HG02763 (cell line): ENCODE results near the gene BTRC.
"Not testable (repeated sequence)": the region's sequence is repeated elsewhere in the genome, so short reads cannot be mapped to it uniquely, and the experiment has no call there.

Experiments
- ATAC-seq: cut with Tn5 transposase; IDR thresholded peaks from one replicate; pipeline ENCODE4 v1.9.1; 2021; ENCODE audit warnings: mild to moderate bottlenecking, moderate library complexity; ENCODE audit not compliant: unreplicated experiment

BTRC gene

DNA sequence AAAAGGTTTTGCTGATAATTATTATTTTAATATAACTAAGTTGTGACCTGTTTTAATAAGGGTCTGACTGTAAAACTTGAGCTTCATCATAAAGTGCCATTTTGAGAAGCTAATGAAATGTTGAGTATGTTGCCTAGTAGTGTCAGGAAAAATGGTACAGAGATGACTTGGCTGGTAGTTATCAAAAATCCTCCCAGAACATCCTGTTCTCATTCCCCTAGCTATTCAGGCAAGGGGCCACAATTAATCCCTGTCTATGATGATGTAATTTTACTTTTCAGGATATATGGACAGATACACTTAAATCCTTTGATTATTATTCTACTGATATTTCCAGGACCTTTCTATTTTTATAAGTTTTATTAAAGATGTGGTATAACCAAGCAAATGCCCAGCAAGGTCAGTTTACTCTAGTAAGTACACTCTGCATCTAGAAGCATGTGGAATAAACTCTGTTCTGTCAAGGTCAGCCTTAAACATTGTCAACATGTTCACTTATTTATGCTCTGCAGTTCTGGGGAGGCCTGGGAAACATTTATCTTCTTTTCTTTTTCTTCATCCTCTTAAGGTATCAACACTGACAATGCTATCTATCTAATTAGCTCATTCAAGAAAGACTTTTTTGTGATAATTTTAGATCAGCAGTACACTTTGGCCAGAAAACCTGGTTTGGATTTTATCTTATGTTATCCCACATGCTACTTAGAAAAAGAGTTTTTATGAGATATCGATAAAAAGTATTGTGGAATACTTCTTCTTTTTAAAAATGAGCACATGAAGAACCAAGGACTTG is 32.1 kb downstream of the BTRC start:
- ATAC-seq, result no peak

DNA sequence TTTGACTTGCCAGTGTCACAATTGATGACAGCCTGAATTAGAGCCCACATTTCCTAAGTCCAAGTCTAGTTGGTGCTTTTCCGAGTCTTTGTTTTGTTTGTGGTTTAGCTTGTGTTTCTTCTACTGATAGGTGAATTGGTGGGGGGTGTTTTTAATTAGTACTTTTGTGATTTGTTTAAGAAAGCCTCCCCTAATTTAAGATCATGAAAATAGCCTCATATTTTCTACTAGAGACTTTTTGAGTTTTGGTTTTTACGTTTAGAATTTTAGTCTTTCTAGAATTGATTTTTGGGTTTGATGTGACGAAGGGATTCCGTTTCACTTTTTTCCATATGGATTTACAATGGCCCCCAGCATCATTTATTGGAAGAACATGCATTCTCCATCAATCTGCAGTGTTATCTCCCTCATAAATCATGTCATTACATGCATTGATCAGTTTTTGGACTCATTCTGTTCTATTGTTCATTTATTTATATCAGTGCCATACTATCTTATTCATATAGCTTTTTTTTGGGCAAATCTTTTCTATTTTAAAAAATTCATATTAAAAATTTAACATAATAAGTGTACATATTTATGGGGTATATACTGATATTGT is 32.8 kb downstream of the BTRC start:
- no peak for ATAC-seq

DNA sequence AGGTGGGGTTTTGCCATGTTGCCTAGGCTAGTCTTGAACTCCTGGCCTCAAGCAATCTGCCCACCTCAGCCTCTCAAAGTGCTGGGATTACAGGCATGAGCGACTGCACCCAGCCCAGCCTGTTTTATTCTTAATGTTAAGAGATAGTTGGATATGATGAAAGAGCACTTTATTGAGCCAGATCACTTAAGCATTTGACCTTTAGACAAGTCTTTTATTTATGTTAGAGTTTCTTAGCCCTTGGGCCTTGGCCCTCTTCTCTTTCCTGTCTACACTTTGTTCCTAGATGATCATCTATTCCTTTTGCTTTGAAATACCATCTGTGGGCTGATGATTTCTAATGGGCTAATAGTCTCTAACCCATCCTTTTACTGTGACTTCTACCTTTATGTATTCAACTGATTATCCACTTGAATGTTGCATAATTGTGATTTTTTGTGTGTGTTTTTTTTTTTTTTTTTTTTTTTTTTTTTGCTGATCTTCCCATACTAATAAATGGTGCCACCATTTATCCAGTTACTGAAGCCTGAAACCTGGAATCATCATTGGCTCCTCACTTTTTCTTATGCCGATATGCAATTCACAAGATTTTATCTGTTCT is 34.8 kb downstream of the BTRC start:
- ATAC-seq, result no peak

DNA sequence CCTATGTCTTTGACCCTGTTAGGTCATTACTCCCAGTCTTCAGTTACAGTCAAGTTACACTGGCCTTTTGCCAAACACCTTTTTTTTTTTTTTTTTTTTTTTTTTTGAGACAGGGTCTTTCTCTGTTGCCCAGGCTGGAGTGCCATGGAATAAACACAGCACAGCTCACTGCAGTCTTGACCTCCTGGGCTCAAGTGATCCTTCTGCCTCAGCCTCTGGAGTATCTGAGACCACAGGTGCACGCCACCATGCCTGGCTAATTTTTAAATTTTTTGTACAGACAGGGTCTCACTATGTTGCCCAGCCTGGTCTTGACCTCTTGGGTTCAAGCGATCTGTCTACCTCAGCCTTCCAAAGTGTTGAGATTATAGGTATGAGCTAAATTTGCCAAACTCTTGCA is 35.6 kb downstream of the BTRC start:
- not testable (repeated sequence) for ATAC-seq

DNA sequence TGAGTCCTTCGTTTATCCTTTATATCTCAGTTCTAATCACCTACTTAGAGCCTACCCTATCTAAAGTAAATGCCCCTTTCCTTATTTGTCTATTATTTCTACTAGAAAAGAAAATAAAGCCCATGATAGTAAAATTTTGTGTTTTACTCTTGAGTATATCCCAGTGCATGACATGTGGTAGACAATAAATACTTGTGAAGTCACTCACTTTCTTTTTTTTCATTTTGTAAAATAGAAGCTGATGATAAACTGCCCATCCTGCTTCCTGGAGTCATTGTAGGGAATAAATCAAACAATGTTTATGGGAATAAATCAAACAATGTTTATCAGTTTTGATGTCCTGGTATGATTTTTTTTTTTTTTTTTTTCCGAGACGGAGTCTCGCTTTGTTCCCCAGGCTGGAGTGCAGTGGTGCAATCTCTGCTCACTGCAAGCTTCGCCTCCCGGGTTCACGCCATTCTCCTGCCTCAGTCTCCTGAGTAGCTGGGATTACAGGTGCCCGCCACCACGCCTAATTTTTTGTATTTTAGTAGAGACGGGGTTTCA is 36.1 kb downstream of the BTRC start:
- ATAC-seq, result no peak

DNA sequence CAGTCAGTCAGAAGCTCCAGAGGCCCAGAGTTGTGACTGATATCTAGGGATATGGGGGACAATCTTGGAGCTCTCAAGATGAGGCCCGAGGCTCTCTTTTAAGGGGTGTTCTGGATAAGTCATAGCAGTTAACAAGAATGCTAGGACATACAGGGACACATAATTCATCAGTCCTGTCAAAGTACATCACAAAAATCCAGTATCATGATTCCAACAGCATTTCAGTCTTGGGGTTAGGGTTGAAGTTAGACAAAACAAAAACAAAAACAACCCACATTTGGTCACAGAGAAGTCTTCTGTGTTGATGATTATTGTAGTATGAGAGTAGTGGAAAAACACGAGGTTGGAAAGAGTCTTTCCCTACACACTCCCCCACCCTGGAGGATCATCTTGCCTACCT is 39.4 kb downstream of the BTRC start:
- ATAC-seq, result no peak

DNA sequence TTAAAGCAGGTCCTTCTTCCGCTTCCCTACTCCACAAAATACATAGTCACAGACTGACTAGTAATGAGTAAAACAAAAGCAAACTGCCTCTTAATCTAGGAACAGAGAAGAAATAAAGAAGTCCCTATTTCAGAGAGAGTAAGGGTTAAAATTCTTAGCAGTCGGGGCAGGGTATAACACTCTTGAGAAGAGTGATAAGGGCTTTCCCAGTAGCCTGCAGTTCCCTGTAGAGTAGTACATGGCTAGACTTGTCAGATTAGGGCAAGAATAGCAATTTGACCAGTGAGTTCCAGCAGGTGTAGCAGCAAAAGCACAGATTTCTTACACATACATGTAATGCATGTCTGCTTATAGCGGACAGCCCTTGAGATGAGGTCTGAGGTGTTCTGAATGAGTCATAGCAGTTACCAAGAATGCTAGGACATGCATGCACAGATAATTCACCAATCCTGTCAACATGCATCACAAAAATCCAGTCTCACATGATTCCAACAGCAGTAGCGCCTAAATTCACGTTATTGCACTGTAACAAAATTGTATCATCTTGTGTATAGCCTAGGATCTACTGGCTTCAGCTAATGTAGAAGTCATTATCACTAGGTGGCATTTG is 40.7 kb downstream of the BTRC start:
- no peak for ATAC-seq

DNA sequence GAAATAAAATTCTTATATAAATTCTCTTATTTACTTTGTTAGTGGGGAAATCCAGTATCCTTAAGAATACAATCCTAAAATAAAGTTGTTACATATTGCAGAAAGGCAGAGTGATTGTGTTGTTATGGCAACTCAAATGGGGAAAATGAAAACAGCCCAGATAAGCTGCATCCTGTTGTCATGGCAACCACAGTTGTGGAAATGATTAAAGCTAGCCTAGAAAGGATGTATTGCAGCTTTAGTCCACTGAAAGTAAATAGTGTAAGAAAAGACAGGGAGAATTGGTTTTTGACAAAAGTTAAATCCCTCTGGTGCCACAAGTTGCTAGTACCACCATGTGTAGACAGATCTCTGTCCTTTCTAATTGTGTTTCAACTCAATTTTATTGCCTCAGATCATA is 43.2 kb downstream of the BTRC start:
- no peak for ATAC-seq

DNA sequence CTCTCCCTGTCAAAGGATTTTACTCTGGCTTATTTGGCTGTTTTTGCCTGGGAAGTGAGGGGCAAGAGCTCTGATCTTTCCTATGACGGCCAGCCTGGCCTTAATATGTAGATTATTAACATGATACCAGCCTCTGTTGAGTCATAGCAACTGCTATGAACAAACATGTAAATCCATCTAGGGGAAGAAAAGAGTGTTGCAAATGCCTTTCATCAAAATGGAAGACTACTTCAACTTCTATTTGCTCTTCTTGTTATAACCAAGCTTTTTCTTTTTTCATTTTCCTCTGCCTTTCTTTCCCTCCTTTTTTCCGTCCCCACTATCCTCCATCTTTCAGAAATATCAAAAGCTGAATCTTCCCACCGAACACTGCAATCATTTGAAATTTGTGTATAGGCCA is 46.6 kb downstream of the BTRC start:
- no peak for ATAC-seq

DNA sequence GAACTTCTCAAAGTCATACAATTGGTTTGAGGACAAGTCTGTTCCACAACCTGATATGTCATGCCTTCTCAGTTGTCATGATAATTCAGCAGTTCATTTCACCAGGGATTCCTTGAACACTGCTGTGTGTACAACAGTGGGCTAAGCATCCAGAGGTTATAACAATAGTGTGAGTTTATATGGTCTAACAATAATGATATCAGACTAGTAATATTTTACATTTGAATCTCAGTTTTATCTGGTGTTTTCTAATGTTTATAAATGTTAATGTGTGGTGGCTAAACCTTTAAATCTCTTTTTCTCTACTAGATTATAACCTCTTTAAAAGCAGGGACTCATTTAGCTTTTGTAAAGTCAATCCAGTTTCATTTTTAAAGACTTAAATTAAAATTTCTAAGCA is 48.7 kb downstream of the BTRC start:
- no peak for ATAC-seq

DNA sequence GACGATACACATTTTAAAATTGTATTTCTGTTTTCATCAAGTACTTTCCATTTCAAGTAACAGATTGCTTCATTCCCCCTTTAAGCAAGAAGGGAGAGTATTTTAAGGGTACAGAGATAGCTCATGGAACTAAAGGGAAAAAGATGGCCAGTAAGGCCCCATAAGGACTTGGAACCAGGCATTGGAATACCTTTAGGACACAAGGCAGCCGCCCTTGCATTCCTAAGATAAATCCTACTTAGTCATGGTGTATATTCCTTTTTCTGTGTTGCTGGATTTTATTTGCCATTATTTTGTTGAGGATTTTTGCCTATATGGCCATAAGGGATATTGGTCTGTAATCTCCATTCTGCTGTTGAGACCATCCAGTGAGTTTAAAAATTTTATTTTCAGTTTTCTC is 49.2 kb downstream of the BTRC start:
- no peak for ATAC-seq

DNA sequence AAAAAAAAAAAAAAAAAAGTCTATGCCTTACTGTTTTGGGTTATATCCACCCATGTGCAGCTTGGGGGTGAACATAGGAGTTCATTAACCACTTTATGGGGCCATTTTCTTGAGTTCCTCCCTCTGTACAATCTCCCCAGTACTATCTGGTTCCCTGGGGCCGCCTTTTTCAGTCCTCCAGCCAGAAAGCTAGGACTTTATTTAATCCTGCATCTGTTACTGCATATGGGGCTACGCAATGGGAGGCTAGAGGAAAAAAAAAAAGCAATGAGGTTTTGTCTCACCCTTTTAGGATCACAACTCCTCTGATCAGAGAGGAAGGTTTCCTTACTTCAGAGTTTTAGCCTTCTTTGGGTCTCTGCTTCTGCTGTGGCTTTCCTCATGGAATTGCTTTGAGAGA is 51.0 kb downstream of the BTRC start:
- no peak for ATAC-seq

DNA sequence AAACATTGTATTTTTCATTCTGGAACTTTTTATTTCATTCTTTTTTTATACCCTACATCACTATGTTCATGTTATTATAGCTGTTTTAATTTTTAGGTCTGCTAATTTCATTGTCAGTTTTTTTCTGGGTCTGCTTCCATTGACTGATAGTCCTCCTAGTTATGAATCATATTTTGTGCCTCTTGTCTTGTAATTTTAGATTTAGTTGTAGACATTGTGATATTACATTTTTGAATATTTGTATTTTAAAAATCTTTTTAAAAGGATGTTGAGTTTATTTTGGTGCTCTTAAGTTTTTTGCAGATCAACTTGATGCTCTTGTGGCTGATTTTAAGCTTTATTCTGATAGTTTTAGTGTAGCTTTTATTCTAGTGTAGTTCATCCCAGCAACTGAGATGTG is 57.6 kb downstream of the BTRC start:
- ATAC-seq, result no peak

DNA sequence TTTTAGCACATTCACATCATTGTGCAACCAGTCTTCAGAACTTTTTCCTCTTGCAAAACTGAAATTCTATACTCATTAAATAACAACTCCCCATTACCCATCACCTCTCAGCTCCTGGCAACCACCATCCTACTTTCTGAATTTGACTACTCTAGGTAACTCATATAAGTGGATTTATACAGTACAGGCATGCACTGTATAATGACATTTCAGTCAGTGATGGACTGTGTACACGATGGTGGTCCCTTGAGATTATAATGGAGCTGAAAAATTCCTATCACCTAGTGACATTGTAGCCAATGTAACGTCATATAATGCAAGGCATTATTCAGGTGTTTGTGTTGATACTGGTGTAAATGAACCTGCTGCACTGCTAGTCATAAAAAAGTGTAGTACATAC is 60.1 kb downstream of the BTRC start:
- ATAC-seq, result no peak

DNA sequence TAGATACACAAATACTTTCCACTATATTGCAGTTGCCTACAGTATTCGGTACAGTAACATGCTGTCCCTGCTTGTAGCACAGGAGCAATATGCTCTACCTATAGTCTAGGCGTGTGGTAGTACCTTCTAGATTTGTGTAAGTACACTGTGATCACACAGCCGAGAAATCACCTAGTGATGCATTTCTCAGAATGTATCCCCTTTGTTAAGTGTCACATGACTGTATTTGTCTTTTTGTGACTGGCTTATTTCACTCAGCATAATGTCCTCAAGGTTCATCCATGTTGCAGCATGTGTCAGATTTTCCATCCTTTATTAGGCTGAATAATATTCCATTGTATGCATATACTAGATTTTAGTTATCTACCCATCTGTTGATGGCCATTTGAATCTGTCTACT is 61.9 kb downstream of the BTRC start:
- ATAC-seq, result no peak

DNA sequence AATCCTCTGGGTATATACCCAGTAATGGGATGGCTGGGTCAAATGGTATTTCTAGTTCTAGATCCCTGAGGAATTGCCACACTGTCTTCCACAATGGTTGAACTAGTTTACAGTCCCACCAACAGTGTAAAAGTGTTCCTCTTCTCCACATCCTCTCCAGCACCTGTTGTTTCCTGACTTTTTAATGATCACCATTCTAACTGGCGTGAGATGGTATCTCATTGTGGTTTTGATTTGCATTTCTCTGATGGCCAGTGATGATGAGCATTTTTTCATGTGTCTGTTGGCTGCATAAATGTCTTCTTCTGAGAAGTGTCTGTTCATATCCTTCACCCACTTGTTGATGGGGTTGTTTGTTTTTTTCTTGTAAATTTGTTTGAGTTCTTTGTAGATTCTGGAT is 68.0 kb downstream of the BTRC start:
- ATAC-seq, result not testable (repeated sequence)

DNA sequence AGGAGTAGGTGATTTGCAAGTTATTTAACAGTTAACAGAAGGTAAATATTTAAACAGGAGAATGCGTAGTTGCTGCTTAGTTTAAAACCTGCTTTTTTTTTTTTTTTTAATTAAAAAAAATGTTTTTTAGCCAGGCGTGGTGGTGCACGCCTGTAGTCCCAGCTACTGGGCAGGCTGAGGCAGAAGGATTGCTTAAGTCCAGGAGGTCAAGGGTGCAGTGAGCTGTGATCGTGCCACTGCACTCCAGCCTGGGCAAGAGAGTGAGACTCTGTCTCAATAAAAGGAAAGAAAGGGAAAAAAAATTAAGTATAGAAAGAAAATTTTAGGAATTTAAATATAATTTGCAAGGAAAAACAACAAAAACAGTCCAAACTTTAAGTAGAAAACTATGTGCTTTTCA is 71.6 kb downstream of the BTRC start:
- no peak for ATAC-seq

DNA sequence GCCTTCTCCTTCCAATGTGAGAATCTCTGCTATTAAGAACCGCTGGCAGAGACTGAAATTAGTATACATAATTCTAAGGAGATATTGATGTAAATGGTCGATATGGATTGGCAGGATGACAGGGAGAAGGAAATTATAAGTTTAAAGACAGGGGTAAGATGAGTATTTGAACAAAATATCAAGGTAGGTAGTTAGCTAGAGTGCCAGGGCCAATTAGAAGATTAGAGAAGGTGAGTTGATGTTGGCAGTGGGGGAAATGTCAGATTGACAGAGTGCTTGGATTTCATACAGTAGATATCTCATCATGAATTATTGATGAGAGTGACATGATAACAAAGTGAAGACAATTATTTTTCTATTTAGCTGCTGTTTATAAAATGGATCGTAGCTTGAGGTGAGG is 74.1 kb downstream of the BTRC start:
- ATAC-seq, result no peak

DNA sequence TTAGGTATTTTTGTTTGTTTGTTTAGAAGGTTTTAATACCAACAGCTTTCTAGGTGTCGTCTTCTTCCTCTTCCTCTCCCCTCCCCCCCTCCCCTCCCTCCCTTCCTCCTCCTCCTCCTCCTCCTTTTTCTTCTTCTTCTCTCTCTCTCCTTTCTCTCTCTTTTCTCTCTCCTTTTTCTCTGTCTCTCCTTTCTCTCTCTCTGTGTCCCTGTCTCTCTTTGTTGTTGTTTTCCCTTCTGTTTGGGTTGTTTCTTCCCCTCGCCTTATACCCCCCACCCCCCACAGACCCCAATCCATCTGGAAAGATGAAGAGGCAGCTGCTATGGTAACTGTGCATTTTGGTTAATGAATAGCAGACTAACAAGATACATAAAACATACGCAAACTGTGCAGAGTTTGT is 75.5 kb downstream of the BTRC start:
- no peak for ATAC-seq

DNA sequence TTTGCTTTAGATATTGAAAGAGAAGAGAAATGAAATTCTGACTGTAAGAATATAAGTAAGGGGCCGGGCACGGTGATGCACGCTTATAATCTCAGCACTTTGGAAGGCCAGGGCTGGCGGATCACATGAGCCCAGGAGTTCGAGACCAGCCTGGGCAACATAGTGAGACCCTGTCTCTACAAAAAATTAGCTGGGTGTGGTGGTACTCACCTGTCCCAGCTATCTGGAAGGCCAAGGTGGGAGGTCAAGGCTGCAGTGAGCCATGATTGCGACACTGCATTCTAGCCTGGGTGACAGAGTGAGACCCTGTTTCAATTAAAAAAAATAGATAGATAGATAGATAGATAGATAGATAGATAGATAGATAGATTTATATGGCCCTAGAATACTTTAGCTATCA is 82.3 kb downstream of the BTRC start:
- no peak for ATAC-seq

DNA sequence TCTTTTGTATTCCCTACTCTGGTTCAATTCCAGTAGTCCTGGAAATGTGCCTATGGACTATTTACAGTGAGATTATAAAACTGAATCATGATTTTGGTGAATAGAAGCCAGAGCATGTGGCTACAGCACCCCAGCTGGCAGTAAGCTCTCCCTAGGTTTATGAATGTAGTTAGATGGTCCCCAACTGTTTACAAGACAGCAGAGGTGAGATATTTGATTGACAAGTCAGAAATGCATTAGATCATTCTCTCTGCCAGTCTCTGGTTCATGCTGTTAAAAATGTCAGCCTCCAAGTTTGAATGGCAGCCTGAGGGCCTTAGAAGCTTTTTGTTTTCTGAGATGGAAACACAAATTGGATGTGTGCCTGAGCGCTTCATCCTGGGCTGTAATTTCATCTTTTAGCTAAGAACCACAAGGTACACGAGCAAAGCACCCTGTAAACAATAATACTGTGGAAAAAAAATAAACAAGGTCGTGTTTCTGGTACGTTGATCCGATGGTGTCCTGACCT is 85.0 kb downstream of the BTRC start:
- ATAC-seq, result no peak
